ENCODE data around the gene ZNF543. TPM values are rescaled to one million over a fixed set of nuclear protein-coding genes. Genes with fewer than 3 reads are reported as not detected.

Gene ZNF543
- total RNA-seq, 2 experiments from 2014 or later: 8.2 to 8.4 TPM

- DNase-seq: no peak
- no peaks in the 10 kb centered on the region for H3K27me3 Mint-ChIP-seq
- H3K4me3 Mint-ChIP-seq: no peak overlapping the region
- H3K4me1 Mint-ChIP-seq: peaks cover 8% of the 10 kb centered on the region
- peaks cover 21% of the 10 kb centered on the region for H3K9me3 Mint-ChIP-seq
- H3K36me3 Mint-ChIP-seq: peaks cover 70% of the 10 kb centered on the region
- no peak overlapping the region for H3K27ac Mint-ChIP-seq
Measured at GRCh38 chr19:57302727-57303401, 17.4 kb upstream of the ZNF543 start.

DNA sequence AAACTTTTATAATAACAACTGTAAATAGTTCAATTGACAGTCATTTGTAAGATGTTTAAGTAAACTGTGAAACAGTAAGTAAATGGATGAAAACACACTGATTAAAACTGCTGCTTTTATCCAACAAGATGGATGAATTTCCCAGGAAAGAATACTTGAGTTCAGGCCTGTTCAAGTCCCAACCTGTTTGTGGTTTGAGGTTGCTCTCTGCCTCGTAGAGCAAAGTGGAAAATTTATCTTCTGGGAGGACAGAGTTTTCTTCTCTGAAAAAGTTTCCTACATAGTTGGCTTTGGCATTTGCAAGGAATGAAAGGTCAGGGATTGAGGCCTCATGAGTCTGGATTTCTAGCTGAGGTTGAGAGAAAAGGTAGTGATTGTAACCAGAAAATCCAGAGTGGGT is 15.2 kb upstream of the ZNF543 start:
- no peak for DNase-seq
- Mint-ChIP-seq H3K27me3 (no peaks in the 10 kb centered on the region), H3K9me3 (peaks cover 23% of the 10 kb centered on the region), H3K27ac (no peak overlapping the region), H3K4me1 (peaks cover 4% of the 10 kb centered on the region), H3K36me3 (peaks cover 60% of the 10 kb centered on the region), H3K4me3 (no peak overlapping the region)

GRCh38 chr19:57308514-57308913 is 11.8 kb upstream of the ZNF543 start:
- Mint-ChIP-seq H3K9me3 (peaks cover 22% of the 10 kb centered on the region), H3K36me3 (peaks cover 28% of the 10 kb centered on the region), H3K4me1 (peaks cover 2% of the 10 kb centered on the region), H3K4me3 (no peak overlapping the region), H3K27me3 (no peaks in the 10 kb centered on the region), H3K27ac (no peak overlapping the region)
- no peak for DNase-seq

- no peak overlapping the region for H3K4me3 Mint-ChIP-seq
- H3K9me3 Mint-ChIP-seq: peaks cover 33% of the 10 kb centered on the region
- H3K27me3 Mint-ChIP-seq: peaks cover 5% of the 10 kb centered on the region
- H3K27ac Mint-ChIP-seq: no peak overlapping the region
- no peak for DNase-seq
- H3K4me1 Mint-ChIP-seq: peaks cover 2% of the 10 kb centered on the region
- H3K36me3 Mint-ChIP-seq: peaks cover 10% of the 10 kb centered on the region
Measured at GRCh38 chr19:57310792-57311191, 9.5 kb upstream of the ZNF543 start.

- H3K9me3 Mint-ChIP-seq: peaks cover 31% of the 10 kb centered on the region
- H3K36me3 Mint-ChIP-seq: peaks cover 11% of the 10 kb centered on the region
- no peak for DNase-seq
- H3K27me3 Mint-ChIP-seq: peaks cover 22% of the 10 kb centered on the region
- H3K27ac Mint-ChIP-seq: no peak overlapping the region
- no peak overlapping the region for H3K4me3 Mint-ChIP-seq
- H3K4me1 Mint-ChIP-seq: peaks cover 2% of the 10 kb centered on the region
Measured at GRCh38 chr19:57314146-57314545, 6.1 kb upstream of the ZNF543 start.

- Mint-ChIP-seq H3K27me3 (peaks cover 22% of the 10 kb centered on the region), H3K9me3 (peaks cover 26% of the 10 kb centered on the region), H3K36me3 (peaks cover 22% of the 10 kb centered on the region), H3K4me1 (peaks cover 19% of the 10 kb centered on the region), H3K27ac (no peak overlapping the region), H3K4me3 (no peak overlapping the region)
- DNase-seq: no peak
Measured at GRCh38 chr19:57317503-57317902, 2.8 kb upstream of the ZNF543 start.

GRCh38 chr19:57319869-57320179 is 448 bp upstream of the ZNF543 start:
- peaks cover 23% of the 10 kb centered on the region for H3K4me1 Mint-ChIP-seq
- peak overlapping the region; percentile 95 for H3K27ac Mint-ChIP-seq
- peaks cover 28% of the 10 kb centered on the region for H3K9me3 Mint-ChIP-seq
- peak overlapping the region; percentile 86 for H3K4me3 Mint-ChIP-seq
- DNase-seq: no peak
- H3K36me3 Mint-ChIP-seq: peaks cover 46% of the 10 kb centered on the region
- peaks cover 22% of the 10 kb centered on the region for H3K27me3 Mint-ChIP-seq

DNA sequence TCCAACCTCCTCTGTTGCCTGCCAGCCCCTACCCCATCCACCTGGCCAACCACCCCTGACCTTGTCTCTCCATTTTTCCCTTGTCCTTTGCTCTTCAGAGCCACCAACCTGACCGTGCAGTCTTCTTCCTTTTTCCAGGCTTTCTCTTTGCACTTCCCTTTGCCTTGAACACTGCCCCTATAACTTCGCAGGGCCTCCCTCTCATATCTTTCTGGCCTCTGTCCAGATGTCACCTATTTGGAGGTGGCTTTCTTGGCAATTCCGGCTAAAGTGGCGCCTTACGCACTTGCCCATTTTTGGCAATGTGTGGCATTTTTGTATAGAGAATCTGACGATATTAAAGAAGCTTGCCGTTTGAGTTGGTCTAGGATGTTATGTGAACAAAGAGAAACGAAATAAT is 844 bp downstream of the ZNF543 start:
- peaks cover 23% of the 10 kb centered on the region for H3K4me1 Mint-ChIP-seq
- peaks cover 22% of the 10 kb centered on the region for H3K9me3 Mint-ChIP-seq
- H3K27ac Mint-ChIP-seq: peak overlapping the region; percentile 95
- peak overlapping the region; percentile 86 for H3K4me3 Mint-ChIP-seq
- H3K27me3 Mint-ChIP-seq: peaks cover 14% of the 10 kb centered on the region
- no peak for DNase-seq
- peaks cover 57% of the 10 kb centered on the region for H3K36me3 Mint-ChIP-seq

GRCh38 chr19:57321751-57322150 is 1.5 kb downstream of the ZNF543 start:
- H3K4me1 Mint-ChIP-seq: peaks cover 23% of the 10 kb centered on the region
- H3K9me3 Mint-ChIP-seq: peaks cover 23% of the 10 kb centered on the region
- no peak for DNase-seq
- H3K27ac Mint-ChIP-seq: peak overlapping the region; percentile 63
- H3K36me3 Mint-ChIP-seq: peaks cover 61% of the 10 kb centered on the region
- H3K27me3 Mint-ChIP-seq: peaks cover 11% of the 10 kb centered on the region
- peak overlapping the region; percentile 86 for H3K4me3 Mint-ChIP-seq

DNA sequence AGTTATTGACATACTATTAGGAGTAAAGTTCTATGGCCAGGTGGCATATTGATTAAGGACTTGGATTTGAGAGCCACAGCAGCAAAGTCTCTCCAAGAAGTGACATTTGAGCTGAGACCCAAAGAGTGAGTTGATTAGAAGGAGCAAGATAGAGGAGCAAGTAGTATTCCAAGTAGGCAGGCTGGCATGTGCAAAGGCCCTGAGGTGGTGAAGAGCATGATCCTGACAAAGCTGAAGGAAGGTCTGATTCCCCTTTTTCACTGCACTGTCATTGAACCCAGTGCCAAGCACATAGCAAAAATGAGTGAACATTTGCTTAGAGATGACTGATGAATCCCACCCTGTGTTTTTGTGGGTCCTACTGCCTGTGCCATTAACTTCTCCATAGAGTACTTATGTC is 4.7 kb downstream of the ZNF543 start:
- H3K36me3 Mint-ChIP-seq: peaks cover 91% of the 10 kb centered on the region
- H3K4me3 Mint-ChIP-seq: no peak overlapping the region
- peaks cover 48% of the 10 kb centered on the region for H3K9me3 Mint-ChIP-seq
- H3K27ac Mint-ChIP-seq: no peak overlapping the region
- no peak for DNase-seq
- no peaks in the 10 kb centered on the region for H3K27me3 Mint-ChIP-seq
- peaks cover 17% of the 10 kb centered on the region for H3K4me1 Mint-ChIP-seq

- H3K4me1 Mint-ChIP-seq: no peaks in the 10 kb centered on the region
- peaks cover 94% of the 10 kb centered on the region for H3K36me3 Mint-ChIP-seq
- DNase-seq: no peak
- no peak overlapping the region for H3K27ac Mint-ChIP-seq
- H3K27me3 Mint-ChIP-seq: no peaks in the 10 kb centered on the region
- peaks cover 49% of the 10 kb centered on the region for H3K9me3 Mint-ChIP-seq
- no peak overlapping the region for H3K4me3 Mint-ChIP-seq
Measured at GRCh38 chr19:57327993-57328392, 7.7 kb downstream of the ZNF543 start.

DNA sequence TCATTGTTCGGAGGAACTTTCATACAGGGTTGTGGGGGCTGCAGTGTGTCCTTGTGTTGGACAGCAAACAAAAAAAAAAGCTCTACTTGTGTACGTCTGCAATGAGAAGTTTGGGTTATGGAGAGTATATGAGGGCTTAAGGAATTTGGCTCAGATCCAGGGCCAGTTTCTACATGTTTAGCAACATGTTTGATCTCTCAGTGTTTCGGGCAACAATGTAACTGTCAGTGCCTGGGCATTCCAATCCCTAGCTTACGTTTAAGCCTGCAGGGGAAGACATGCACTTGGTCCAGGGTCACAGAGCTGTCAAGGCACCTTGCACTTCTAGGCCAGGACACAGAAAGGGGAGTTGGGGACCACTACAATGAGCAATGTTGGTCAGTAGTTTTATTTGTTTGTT is 13.9 kb downstream of the ZNF543 start:
- peaks cover 39% of the 10 kb centered on the region for H3K9me3 Mint-ChIP-seq
- H3K27me3 Mint-ChIP-seq: no peaks in the 10 kb centered on the region
- no peaks in the 10 kb centered on the region for H3K4me1 Mint-ChIP-seq
- no peak for DNase-seq
- peaks cover 62% of the 10 kb centered on the region for H3K36me3 Mint-ChIP-seq
- H3K27ac Mint-ChIP-seq: no peak overlapping the region
- H3K4me3 Mint-ChIP-seq: no peak overlapping the region

DNA sequence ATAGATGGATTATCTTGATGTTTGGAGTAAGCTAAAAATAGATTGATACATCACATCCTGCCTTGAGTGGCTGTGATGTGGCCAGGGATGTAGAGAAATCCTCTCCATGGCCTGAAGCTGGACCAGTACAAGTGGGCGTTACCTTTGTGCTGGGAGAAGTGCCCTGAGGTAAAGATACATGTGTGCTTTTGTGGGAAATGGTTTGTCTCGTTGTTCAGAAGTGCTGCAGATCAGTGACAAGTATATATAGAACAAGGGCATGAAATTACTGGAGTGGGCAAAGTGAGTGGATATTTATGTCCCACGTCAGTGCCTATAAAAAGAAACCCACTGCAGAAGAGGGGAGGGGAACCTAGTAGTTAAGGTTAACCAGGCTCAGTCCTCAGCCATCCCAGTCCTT is 18.6 kb downstream of the ZNF543 start:
- no peak overlapping the region for H3K27ac Mint-ChIP-seq
- H3K36me3 Mint-ChIP-seq: peaks cover 23% of the 10 kb centered on the region
- DNase-seq: no peak
- H3K9me3 Mint-ChIP-seq: peaks cover 33% of the 10 kb centered on the region
- no peaks in the 10 kb centered on the region for H3K4me1 Mint-ChIP-seq
- H3K27me3 Mint-ChIP-seq: no peaks in the 10 kb centered on the region
- no peak overlapping the region for H3K4me3 Mint-ChIP-seq

- no peak overlapping the region for H3K4me3 Mint-ChIP-seq
- peaks cover 16% of the 10 kb centered on the region for H3K9me3 Mint-ChIP-seq
- no peaks in the 10 kb centered on the region for H3K27me3 Mint-ChIP-seq
- H3K36me3 Mint-ChIP-seq: peaks cover 6% of the 10 kb centered on the region
- H3K4me1 Mint-ChIP-seq: no peaks in the 10 kb centered on the region
- no peak for DNase-seq
- H3K27ac Mint-ChIP-seq: no peak overlapping the region
Measured at GRCh38 chr19:57342582-57342981, 22.3 kb downstream of the ZNF543 start.

GRCh38 chr19:57348136-57348535 is 27.9 kb downstream of the ZNF543 start:
- no peak overlapping the region for H3K4me3 Mint-ChIP-seq
- DNase-seq: no peak
- H3K36me3 Mint-ChIP-seq: peaks cover 26% of the 10 kb centered on the region
- peaks cover 18% of the 10 kb centered on the region for H3K4me1 Mint-ChIP-seq
- no peaks in the 10 kb centered on the region for H3K27me3 Mint-ChIP-seq
- peaks cover 14% of the 10 kb centered on the region for H3K9me3 Mint-ChIP-seq
- no peak overlapping the region for H3K27ac Mint-ChIP-seq
